GM21447 (cell line): ENCODE measurements around the gene NEURL1B.
"Not testable (repeated sequence)": the region's sequence is repeated elsewhere in the genome, so short reads cannot be mapped to it uniquely, and the experiment has no call there.

Experiments
- ATAC-seq: cut with Tn5 transposase; IDR thresholded peaks from one replicate; pipeline ENCODE4 v1.9.1; 2021; ENCODE audit not compliant: unreplicated experiment

Gene NEURL1B

DNA sequence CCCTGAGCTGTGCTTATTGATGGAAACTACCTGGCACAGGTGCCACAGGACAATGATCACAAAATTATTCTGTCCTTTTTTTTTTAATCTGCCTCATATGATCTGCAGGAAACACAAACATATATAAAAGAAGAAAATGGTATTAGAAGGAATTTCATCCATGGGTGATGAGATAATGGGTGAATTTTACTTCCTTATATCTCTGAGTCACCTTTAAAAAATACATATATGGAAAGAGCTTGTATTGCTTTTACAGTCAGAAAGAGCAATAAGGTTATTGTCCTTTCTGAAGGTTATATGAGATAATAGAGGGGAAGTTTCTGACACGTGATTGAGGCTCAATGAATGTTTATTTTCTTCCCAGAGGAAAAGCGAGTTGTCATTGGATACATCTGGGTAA, 31.6 kb downstream of the NEURL1B start:
- ATAC-seq: no peak

DNA sequence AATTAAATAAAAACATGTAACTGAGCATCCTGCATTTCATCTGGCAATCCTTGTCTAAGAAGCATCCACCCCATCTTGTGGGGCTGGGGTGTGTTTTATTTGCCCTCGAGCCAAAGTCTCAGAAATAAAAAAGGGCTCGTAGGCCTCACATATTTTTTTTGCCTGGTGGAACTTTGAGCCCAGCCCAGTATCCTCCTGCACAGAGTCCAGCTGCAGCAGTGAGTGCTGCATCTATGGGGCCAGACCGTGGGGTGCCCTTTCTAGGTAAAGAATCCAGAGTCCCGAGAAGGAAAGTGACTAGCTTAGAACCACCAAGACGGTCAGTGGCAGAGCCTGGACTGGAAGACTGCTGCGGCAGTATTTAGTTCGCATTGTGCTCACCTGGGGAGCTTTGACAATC, 33.1 kb downstream of the NEURL1B start:
- no peak for ATAC-seq

DNA sequence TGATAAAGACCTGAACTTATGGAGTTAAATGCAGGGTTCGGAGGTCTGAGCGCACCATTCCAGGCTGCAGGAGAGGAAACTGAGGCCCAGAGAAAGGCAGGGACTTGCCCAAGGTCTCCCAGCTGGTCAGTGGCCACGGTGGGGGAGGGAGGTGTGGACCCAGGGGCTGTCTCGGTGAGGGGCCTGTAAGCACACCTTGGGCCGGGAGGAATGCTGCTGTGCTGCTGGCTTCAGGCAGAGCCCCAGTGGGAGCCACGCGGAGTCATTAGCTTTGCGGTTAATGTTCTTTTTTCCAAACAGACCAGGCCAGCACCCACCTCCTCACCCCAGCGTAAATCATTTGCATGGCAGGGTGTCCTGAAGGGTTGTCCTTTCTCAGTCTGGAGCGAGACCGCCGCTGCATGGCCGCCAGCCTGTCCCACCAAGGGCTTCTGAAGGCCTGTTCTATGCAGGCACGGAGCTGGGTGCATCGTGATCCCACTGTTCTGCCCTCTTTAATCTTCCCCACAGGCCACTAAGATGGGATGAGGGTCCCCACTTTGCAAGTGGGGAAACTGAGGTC, 35.9 kb downstream of the NEURL1B start:
- ATAC-seq: no peak

DNA sequence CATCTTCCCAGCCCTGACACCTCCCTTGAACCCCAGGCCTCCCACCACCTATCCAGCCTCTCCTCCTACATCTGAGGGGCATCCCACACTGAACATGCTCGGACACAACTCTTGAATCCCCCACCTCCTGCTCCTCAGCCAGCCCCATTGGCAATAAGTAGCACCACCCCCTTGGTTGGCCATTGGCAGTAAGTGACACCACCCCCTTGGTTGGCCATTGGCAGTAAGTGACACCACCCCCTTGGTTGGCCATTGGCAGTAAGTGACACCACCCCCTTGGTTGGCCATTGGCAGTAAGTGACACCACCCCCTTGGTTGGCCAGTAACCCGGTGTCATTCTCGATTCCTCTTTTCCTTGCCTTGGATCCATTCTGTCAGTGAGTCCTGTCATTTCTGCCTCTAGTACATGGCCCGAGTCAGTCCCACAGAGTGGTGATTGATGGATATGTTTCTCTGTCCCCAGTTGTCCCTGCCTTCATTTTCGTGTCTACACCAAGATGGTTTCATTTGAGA, 37.4 kb downstream of the NEURL1B start:
- ATAC-seq: not testable (repeated sequence)

DNA sequence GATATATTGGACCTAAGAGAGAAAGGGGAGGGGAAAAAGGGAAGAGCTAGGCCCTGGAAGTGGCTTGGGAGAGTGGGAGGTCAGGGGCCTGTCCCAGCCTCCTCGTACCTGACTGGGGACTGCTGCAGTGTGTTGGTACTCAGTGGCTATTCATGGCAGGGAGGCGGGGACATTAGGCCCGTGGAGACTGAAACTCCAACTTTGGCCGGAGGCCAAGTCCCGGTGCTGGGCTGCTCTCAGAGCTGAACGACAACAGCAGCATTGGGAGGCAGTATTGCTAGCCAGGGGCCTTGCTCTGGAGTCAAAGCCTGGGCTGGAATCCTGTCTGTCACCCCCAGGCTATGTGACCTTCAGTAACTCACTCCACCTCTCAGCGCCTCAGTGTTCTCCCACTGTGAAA, 37.8 kb downstream of the NEURL1B start:
- no peak for ATAC-seq

DNA sequence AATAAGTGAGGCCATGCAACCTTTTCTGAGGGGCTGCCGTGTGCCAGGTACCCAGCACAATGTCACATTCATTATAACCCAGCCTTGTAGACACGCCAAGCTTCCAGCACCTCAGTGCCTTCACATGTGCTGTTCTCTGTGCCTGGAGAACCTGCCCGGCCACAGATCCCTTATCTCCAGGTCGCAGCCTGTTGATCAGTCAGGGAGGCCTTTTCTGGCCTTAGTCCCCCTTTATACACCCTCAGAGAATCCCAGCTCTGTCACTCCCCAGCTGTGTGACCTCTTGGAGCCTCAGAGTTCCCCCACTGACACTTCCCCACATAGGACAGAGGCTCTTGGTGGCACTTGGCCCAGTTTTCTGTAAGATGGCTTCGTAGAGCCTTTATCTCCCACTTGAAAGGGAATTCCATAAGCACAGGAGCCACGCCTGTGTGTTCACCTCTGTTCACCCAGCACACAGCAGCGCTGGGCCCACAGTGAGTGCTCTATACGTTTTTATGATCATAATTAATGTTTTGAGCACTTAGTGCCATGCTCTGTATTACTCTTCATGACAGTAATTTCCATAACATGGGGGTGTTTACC, 38.7 kb downstream of the NEURL1B start:
- no peak for ATAC-seq

DNA sequence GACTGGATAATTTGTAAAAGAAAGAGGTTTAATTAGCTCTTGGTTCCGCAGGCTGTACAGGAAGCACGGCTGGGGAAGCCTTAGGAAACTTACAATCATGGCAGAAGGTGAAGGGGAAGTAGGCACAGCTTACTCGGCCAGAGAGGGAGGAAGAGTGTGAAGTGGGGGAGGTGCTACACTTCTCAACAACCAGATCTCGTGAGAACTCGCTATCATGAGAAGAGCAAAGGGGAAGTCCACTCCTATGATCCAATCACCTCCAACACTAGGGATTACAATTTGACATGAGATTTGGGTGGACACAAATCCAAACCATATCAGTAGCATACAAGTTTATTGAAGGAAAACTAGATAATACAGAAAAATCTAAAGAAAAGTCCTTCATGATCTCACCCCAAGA, 39.9 kb downstream of the NEURL1B start:
- ATAC-seq: no peak

DNA sequence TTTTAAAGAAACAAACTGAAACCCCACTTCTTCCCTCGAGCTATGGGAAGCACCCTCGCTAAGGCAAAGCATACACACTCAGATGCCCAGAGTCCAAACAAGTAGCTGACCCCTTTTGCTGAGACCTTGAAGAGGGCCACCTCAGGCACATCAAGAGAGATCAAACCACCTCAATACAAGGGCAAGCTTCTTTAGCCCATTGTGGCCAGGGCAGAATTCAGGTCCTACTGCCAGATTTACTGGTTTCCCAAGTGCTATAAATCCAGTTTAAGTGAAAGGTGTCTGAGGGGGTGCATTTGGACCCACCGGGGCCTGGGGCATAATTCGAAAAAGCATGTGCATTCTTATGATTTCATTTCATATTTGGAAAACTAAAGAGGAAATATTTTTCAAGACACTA, 40.4 kb downstream of the NEURL1B start:
- ATAC-seq: no peak

DNA sequence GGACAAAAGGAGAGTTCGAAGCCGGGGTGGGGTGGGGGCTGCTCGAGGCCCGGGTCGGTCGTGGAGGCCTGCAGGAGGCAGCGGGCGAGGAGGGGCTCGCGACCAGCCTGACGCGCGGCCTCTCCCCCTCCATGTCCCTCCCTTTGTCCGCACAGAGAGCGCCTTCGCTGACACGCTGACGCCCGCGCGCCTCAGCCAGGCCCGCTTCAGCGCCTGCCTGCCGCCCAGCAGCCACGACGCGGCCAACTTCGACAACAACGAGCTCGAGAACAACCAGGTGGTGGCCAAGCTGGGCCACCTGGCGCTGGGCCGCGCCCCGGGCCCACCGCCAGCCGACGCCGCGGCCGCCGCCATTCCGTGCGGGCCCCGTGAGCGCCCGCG, 42.2 kb downstream of the NEURL1B start:
- no peak for ATAC-seq

DNA sequence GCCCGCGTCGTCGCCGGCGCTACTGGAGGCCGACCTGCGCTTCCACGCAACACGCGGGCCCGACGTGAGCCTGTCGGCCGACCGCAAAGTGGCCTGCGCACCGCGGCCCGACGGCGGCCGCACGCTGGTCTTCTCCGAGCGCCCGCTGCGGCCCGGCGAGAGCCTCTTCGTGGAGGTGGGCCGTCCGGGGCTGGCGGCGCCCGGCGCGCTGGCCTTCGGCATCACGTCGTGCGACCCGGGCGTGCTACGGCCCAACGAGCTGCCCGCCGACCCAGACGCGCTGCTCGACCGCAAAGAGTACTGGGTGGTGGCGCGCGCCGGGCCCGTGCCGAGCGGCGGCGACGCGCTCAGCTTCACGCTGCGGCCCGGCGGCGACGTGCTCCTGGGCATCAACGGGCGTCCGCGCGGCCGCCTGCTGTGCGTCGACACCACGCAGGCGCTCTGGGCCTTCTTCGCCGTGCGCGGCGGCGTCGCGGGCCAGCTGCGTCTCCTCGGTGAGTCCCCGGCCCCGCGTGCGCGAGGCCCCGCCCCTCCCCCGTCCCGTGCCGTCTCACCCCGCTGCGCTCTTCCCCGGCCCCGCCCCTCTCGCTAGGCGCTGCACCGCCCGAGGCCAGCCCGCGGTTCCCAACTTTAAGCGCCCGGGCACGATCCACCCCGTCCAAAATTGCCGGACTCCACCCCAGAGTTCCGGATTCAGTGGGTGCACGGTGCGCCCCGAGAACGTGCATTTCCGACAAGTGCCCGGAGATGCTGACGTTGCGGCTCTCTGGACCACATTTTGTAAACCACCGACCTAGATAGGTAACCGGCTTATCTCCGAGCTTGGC, 42.8 kb downstream of the NEURL1B start:
- no peak for ATAC-seq

DNA sequence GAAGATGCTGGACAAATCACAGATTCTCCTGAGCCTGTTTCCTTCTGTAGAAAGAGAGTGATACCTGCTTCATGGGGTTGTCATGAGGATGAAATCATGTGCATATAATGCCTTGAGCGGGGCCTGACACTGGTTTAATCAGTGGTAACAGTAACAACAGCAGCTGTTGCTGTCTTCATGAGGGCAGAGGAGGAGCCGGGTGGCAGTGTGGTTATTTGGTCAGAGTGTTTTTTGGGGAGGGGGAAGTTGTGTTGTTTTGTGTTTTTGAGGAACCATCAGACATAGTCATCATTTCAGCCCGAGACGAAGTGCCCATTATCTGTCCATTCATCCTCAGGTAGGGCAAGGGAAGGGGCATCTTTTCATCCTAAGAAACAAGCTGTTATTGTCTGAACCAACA, 44.0 kb downstream of the NEURL1B start:
- ATAC-seq: no peak

DNA sequence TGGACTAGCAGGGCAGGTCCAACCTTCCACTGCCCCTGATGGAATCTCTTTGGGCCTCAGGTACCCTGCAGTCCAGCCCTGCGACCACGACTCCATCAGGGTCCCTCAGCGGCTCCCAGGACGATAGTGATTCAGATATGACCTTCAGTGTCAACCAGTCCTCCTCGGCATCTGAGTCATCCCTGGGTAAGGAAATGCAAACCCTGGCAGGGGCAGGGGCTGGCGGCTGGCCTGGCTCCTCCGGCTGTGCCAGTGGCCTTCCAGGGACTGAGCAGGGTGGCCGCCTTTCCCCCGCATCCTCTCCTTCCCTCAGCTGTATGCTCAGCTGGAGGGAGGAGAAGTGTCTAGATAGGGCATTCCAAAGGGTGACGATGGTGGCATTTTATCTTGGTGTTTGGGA, 45.0 kb downstream of the NEURL1B start:
- no peak for ATAC-seq

DNA sequence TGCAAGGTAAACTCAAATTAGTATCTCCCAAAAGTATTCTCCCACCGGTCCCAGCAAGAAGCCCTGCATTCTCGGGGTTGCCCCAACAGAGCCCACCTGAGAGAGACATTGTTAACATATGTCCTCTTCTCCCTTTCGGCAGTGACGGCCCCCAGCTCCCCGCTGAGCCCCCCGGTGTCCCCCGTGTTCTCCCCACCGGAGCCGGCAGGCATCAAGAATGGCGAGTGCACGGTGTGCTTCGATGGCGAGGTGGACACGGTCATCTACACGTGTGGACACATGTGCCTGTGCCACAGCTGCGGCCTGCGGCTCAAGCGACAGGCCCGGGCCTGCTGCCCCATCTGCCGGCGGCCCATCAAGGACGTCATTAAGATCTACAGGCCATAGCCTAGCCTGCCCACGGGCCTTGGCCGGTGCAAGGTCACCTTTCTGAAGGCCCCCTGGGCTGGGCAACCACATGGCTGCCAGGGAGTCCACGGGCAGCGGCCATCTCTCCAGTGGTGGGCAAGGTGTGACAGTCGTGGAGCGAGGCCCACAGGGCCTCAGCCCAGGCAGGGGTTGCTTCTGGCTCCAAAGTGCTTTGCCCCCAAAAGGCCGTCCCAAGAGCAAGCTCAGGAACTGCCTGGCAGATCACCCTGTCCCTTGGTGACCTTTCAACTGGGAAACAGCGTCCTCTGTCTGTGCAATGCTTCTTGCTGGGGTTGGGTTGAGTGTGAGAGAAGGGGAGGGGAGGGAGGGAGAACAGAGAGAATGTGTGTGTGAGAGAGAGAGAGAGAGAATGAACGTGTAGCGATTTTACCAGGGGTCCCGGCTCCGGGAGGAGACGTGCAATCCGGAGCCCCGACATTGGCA, 45.7 kb downstream of the NEURL1B start:
- no peak for ATAC-seq

DNA sequence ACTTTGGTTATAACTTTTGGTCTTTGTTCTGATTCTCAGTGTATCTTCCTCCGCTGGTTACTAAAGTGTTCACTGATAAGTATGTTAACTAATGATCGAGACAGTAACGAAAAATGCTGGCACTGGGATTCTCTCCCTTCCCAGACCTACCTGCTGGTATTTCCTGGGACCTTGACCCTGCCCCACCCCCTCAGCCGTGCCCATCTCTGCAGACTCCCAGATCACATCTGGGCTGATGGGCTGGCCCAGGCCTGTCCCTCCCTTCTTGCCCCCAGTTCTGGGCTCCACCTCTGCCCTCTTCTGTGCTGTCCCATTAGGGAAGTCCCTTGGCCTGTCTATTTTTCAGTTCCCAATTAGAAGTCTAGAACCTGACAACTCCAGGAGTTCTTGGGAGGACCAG, 46.9 kb downstream of the NEURL1B start:
- ATAC-seq: no peak

DNA sequence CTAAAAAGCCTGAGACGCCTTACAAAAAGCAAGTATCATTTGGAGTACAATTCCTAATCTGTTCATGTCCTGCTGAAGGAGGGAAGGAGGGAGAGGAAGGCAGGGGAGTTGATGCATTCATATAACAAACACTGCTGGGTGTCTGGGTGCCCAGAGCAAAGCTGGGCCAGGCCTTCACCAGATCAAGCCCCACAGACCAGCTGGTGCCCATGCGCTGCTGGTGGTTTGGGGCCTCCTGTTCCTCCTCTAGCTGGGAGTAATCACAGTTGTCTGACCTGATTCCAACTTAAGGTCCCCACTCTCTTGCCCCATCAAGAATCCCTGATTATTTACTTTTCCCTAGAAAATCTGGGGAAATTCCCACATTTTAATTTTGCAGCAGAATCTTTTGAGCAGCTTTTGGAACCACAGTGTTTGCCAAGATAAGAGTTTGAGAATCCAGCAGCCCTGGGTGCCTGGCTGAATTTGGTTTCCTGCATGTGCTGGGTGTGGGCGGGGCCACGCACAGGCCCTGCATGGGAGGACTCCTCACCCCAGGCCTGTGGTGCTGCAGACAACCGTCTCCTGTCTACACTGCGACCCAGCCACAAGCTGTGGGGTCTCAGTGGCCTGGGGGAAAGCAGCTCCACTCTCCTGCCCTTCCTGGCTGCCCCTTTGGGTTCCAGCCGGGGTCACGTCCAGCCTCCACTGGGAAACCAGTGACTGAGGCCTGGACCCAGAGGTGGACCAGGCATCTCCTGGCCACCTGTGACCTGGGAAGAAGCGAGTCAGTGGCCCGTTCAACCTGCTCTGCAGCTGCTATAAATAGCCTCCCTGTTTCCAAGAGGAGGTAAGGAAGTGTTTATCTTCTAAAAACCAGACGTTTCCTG, 47.5 kb downstream of the NEURL1B start:
- ATAC-seq: no peak

DNA sequence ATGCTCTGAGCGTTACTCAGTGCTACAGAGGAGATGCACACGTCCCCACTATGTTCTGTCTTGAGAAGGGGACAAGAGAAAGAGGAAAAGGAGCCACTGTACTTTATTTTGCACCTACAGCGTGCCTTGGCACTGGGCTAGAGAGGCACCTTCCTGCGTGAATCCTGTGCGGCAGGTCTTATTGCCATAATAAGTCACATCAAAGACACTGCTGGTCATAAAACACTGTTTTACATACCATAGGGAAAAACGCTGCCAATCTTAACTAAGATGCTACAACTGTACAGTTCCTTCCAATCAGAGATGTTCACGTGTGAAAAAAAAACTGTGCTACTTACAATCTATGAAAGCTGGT, 48.1 kb downstream of the NEURL1B start:
- no peak for ATAC-seq

DNA sequence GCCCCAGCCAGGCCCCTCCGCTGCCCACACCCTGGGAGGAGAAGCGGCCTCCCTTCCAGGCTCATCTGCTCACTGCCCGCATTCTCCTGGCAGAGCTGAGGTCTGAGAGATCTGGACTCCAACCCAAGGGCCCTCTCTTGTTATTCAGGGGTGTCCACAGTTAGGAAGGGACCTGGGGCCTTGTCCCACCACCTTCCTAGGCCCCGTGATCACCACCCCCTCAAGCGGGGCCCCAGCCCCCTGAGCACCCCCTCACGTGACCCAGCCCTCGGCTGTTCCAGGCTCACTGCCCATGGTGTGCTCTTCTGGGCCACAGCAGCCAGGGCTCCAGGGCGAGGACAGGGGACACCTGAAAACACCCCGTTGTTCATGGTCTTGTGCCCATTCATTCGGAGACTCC, 48.7 kb downstream of the NEURL1B start:
- ATAC-seq: no peak

DNA sequence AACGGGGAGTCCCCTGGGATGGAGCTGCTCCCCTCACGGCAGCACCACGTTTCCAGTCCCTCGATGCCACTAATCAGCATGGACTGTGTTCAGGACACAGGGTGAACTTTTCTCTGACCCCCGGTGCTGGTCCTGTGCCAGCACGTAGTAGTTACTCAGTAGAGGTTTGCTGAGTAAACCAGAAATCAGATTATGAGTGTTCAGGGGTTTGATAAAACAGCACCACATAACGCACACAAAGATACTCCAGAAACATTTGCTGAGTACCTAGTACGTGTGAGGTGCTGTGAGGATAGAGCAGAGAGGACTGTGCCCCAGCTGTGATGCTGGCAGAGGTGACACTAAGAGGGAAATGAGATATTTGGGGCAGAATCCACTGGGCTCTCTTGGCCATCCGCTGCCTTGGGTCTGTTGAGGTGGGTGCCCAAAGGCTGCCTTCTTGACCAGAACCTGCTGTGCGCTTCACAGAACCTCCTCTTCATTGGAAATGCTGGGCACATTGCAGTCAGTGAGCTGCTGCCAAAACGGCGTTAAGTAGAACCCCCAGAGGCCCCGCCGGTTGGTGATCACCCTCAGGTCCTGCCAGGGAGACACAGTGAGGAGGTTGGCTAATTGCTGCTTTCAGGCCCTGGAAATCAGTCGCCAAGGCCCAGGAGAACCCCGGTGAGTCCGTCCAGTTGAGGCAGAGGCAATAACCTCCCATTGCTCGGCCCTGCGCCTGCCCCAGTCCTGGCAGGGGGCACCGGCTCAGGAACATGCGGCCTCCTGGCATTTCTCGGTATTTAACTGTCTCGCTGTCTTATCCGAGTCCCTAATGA, 49.4 kb downstream of the NEURL1B start:
- no peak for ATAC-seq

DNA sequence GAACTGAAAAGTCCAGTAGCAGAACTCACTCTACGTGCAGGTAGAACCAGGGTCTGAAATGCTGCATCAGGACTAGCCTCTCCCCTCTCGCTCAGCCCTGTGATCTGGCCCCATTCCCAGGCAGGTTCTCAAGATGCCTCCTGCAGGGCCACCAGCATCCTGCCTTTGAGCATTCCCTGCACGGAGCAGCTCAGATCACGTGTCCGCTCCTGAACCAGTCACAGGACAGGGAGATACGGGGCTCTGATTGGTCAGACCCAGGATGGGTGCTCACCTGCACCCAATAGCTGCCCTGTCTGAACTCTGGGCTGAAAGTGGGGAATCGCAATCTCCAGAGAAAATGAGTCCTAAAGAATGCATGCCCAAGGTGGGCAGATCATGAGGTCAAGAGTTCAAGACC, 50.8 kb downstream of the NEURL1B start:
- no peak for ATAC-seq

DNA sequence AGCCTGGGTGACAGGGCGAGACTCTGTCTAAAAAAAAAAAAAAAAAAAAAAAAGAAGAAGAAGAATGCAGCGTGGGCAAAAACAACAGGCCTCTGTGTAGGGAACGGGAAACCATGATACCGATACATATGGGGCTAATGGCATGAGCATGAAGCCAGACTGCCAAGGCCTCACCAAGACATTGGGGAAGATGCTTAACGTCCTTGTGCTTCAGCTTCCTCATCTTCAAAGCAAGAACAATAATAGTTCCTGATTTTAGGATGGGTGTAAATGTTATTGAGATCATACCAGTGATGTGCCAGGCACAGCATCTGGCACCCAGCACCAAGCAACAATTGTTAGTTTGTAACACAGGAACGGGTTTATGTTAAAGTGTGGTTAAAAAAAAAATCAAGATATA, 51.4 kb downstream of the NEURL1B start:
- ATAC-seq: no peak
